Measurements from ENCODE around the gene TUBB4A. TPM values are rescaled to one million over a fixed set of nuclear protein-coding genes. Genes with fewer than 3 reads are reported as not detected.

Gene TUBB4A
- total and polyA plus RNA-seq, 9 of the 15 experiments (the other 6 are each of a cell fraction or from before 2014, with no cell fraction given) = 0.14 to 7.0 (median 0.75) TPM

GRCh38 chr19:6530386-6531162 lies 28.5 kb upstream of the TUBB4A start, which contains the start of gene TNFSF9 (continued):
- TF ChIP-seq ZNF639 (CRISPR knock-in tag; conservative IDR thresholded peaks at IDR 0.05 in 1 of 2, IDR thresholded peaks at IDR 0.05 in 1 of 2) (no peak), ZFP1 (CRISPR knock-in tag; IDR thresholded peaks at IDR 0.05) (no peak), ARNT (IDR thresholded peaks at IDR 0.05) (peak; percentile 67 to 95; a peak in 3 of 4 replicates), MBD2 (IDR thresholded peaks at IDR 0.05; ENCODE audit: borderline replicate concordance, low read depth) (peak; percentile 60; the same call in 1 of the 2 replicates), KHSRP (IDR thresholded peaks at IDR 0.05) (no peak), NUFIP1 (IDR thresholded peaks at IDR 0.05; ENCODE audit: partially characterized antibody) (no peak), ZKSCAN3 (CRISPR knock-in tag; IDR thresholded peaks at IDR 0.05) (no peak), POLR3A (IDR thresholded peaks at IDR 0.05; ENCODE audit: borderline replicate concordance, extremely low read depth, insufficient read depth, insufficient read length) (no peak), GABPB2 (CRISPR knock-in tag; conservative IDR thresholded peaks at IDR 0.05) (no peak), FOXJ2 (tag; IDR thresholded peaks at IDR 0.05) (no peak), MXD1 (CRISPR knock-in tag; IDR thresholded peaks at IDR 0.05; ENCODE audit: borderline replicate concordance, poor library complexity, severe bottlenecking) (no peak), ZNF224 (CRISPR knock-in tag; IDR thresholded peaks at IDR 0.05) (no peak), NFYB (IDR thresholded peaks at IDR 0.05; ENCODE audit: extremely low read depth, insufficient read length) (no peak), TFAP4 (CRISPR knock-in tag; IDR thresholded peaks at IDR 0.05; ENCODE audit: borderline replicate concordance) (peak; percentile 69; the same call in 1 of the 2 replicates), CLOCK (CRISPR knock-in tag; IDR thresholded peaks at IDR 0.05; ENCODE audit: borderline replicate concordance) (no peak), TSC22D4 (tag; IDR thresholded peaks at IDR 0.05) (no peak), KAT2B (IDR thresholded peaks at IDR 0.05; ENCODE audit: low read depth, low read length) (no peak), SRSF7 (optimal IDR thresholded peaks at IDR 0.05; ENCODE audit: low read depth, low read length) (peak; percentile 78)
